Stimulated activated CD4-positive, alpha-beta T cell treated with anti-CD3 and anti-CD28 coated beads, Interleukin-4, amount 100 ng/mL, for 1 hour (primary cell): ENCODE results near the gene ZNF418.
"Not testable (repeated sequence)": the region's sequence is repeated elsewhere in the genome, so short reads cannot be mapped to it uniquely, and the experiment has no call there.

Experiments
- DNase-seq: peaks from one replicate; pipeline ENCODE4 v3.0.0-alpha.2; 2020

ZNF418 gene

DNA sequence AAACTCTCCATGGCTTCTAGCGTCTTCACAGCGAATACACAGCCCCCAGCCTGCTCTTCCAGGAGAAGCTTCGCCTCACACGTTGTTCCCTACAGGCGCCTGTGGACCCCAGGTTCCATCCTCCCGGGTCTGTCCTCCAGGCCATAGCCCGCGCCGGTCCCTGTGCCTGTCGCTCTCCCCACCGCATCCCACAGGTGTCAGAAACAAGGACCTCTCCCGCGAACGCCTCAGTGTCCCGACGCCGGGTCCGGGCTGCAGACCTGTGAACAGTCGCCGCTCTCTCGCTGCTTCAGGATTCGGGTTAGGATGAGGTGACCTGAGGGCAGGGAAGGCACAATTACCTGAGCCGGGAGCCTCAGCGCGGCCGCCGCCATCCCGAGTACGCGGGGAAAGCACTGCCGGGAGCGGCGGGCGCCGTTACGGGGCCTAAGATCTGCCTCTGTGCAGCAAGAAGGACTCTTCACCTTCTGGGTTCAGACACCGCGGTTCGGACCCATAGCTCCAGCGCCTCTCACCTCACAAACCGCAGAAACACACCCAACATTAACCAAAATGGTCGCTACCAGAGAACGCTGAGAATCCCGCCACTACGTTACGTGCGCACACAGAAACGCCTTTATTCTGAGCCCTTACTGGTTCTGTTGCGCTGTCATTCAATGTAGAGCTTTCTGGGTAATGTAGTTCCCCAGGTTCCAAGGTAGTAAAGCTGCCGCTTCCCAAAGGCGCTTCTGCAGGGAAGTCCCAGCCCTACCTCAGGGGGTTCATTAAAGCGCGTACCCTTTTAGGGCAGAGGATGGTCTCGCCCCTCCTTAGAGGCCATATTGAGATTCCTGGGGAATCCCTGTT, at the start of gene ZNF418:
Gene ZNF418 (minus strand): TSS at position 583 of the 846 bp plus-strand sequence. CDS start 1,580 bp downstream, outside the sequence.
- peak; percentile 14 for DNase-seq

DNA sequence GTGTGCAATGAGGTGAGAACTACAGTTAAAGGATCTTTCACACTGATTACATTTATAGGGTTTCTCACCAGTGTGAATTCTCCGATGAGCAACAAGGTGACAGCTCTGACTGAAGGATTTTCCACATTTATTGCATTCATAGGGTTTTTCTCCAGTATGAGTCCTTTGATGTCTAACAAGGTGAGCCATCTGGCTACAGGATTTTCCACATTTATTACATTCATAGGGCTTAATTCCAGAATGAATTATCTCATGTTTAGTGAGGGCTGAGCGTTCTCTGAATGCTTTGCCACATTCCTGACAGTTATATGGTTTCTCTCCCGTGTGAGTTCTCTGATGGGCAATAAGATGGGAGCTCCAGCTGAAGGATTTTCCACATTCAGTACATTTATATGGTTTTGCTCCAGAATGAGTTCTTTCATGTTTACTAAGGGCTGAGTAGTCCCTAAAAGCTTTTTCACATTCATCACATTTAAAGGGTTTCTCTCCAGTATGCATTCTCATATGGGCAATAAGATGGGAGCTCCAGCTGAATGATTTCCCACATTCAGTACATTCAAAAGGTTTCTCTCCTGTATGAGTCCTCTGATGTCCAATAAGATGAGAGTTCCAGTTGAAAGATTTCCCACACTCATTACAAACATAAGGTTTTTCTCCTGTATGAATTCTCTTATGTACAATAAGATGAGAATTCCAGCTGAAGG, 43.5 kb upstream of the ZNF418 start:
- DNase-seq = no peak

GRCh38 chr19:57974434-57974833, 39.2 kb upstream of the ZNF418 start, which contains the start of gene C19orf18:
Gene C19orf18 (minus strand): TSS chr19:57974534. CDS start chr19:57974432, 102 bp downstream.
- no peak for DNase-seq

GRCh38 chr19:57964761-57965160, 29.6 kb upstream of the ZNF418 start:
- no peak for DNase-seq

GRCh38 chr19:57961785-57962184, 26.6 kb upstream of the ZNF418 start:
- no peak for DNase-seq

DNA sequence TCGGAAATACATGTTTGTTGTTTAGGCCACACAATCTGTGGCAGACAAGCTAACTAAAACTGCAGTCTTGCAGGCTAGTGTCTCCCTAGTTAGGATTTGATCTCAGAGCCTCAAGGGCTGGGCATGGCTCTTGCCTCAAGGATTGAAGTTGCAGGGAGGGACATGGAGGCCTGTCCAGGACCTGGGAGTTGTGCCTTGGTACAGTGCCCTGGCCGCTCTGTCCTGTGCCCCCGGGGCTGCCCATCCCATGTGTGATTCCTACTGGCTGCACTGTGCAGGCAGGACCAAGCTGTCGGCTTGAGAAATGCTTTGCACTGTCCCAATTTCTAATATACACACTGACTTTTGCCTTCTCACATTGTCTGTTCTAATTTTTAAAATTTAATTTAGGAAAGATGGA, 19.8 kb upstream of the ZNF418 start:
- no peak for DNase-seq

- DNase-seq = no peak
Observed at GRCh38 chr19:57949702-57950101, 14.5 kb upstream of the ZNF418 start.

GRCh38 chr19:57949296-57949695, 14.1 kb upstream of the ZNF418 start:
- DNase-seq = no peak

GRCh38 chr19:57947419-57948134, 12.4 kb upstream of the ZNF418 start, which contains the start of gene ZNF256:
Gene ZNF256 (minus strand): TSS chr19:57947706. CDS start chr19:57947474, 232 bp downstream.
- peak; percentile 91 for DNase-seq

DNA sequence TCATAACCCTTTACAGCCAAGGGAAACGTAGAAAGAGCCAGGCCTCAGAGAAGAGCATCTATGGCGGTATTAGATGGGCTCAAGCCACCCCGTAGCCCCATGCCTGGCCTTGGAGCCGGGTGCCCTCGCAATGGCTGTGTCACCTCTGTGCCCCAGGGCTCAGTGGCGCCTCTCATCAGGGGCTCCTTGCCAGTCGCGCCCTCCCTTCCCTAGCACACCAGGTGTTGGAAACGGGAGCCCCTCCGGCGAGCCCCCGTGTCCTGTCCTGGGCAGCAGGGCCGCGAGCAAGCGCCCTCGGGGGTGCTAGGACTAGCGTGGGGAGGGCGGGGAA, 11.9 kb upstream of the ZNF418 start:
- DNase-seq = no peak

DNA sequence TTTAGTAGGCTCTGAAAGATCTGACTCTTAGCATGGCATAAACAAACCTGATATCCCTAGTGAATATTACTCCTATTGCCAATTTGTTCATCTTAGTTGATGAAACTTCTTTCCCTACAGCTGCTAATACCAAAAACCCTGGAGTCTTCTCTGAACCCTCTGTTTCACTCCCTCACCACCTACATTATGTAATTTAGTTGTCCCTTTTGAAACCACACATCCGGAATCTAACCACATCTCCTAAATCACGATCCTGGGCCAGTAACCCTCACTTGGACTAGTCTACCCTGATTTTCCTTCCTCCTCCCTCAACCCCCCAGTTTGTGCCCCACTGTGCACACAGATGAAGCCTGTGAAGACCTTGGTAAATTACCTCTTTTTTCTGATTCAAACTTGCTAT, 11.1 kb upstream of the ZNF418 start:
- DNase-seq = no peak

- DNase-seq = no peak
Observed at GRCh38 chr19:57941593-57941992, 6.4 kb upstream of the ZNF418 start.

GRCh38 chr19:57935731-57936130, 529 bp upstream of the ZNF418 start:
- no peak for DNase-seq

DNA sequence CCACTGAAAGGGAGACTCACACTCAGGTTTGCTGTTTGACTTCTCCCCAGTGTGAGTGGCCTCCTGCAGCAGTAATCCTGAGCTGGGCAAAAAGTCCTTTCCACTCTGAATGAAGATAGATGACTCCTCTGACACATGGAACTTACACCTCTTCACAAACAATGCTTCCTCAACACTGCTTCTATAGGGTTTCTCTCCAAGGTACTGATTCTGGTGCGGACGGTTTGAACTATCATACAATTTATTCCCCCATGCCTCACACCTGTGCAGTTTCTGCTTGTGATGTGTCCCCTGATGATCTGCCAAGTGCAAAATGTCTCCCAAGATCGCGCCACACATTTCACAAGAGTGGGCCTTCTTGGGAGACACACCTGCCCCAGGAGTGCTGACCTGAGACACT, 7.6 kb downstream of the ZNF418 start:
- DNase-seq = no peak

- DNase-seq = peak; percentile 81
Observed at GRCh38 chr19:57916168-57916995, 18.8 kb downstream of the ZNF418 start, which contains the start of gene ZNF417. Gene ZNF417 (minus strand): TSS chr19:57916592. CDS start chr19:57916411, 181 bp downstream.

GRCh38 chr19:57914531-57914930, 20.7 kb downstream of the ZNF418 start:
- no peak for DNase-seq

- DNase-seq = no peak
Observed at GRCh38 chr19:57907394-57907793, 27.8 kb downstream of the ZNF418 start.

GRCh38 chr19:57905258-57905657, 29.9 kb downstream of the ZNF418 start:
- no peak for DNase-seq

DNA sequence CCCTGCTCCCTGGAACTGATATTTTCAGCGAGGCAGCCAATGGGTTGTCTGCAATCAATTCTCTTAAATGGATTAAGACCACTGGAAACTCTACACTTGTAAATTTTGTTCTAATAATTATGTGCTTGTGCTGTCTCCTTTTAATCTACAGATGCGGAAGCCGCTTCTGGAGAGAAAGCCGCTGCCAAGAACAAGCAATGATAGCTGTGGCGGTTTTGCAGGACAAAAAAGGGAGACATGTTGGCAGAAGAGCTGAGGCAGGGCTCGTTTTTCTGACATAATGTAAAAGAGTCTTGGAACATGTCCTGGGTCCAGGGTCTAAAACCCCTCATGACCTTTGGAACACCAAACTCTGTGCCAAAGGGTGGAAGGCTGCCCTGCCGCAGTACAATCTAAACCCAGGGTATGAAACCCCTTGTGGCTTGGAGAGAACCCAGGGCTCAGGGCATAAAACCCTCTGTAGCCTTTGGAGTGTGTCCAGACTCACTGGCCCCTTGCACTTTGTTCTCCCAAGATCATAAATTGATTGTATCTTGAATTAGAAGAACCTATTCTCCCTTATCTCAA, 31.5 kb downstream of the ZNF418 start:
- no peak for DNase-seq

GRCh38 chr19:57900311-57900710, 34.9 kb downstream of the ZNF418 start:
- DNase-seq = no peak

DNA sequence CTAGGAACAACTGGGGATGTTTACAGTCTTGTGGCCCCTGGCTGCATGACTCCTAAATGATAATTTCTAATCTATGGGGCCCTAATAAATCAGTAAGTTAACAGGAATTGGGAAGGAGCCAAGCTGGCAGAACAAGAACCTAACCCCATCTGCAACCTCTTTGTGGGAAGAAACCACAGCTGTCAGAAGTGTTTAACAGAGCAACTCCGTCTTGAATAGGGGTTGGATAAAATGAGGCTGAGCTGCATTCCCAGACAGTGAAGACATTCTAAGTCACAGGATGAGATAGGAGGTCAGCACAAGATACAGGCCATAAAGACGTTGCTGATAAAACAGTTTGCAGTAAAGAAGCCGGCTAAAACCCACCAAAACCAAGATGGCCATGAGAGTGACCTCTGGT, 44.5 kb downstream of the ZNF418 start:
- not testable (repeated sequence) for DNase-seq
